Lower leg skin (tissue), 4 donors: Measurements from ENCODE around the gene PRR30. TPM values are rescaled to one million over a fixed set of nuclear protein-coding genes. Genes with fewer than 3 reads are reported as not detected.
A peak's percentile ranks its signal among the peaks of the same experiment; 100 is the strongest.
"Not testable (repeated sequence)": the region's sequence is repeated elsewhere in the genome, so short reads cannot be mapped to it uniquely, and the experiment has no call there.

Experiments
- DNase-seq, 2 donors: peaks; one replicate each; pipeline ENCODE4 v3.0.0-alpha.2; 2019; ENCODE audit warnings: low spot score in 2 of 2
- H3K4me3 ChIP-seq: fragments of 200-600 bp; sonication (generic); 2 replicates; pipeline ENCODE4 v1.5.1; 2017; ENCODE audit warnings: mild to moderate bottlenecking, low read depth; ENCODE audit not compliant: poor library complexity, severe bottlenecking
- CTCF ChIP-seq, 3 donors: fragments of 450-650 bp; IDR thresholded peaks; one replicate each; pipeline ENCODE4 v1.5.1; 2016; ENCODE audit warnings: antibody characterized with exemption in 3 of 3, mild to moderate bottlenecking in 3 of 3, moderate library complexity in 2 of 3
- POLR2A ChIP-seq, 2 donors: fragments of 450-650 bp; IDR thresholded peaks; one replicate each; pipeline ENCODE4 v1.6.1; 2016 to 2017; ENCODE audit warnings: antibody characterized with exemption in 2 of 2, mild to moderate bottlenecking in 1 of 2, moderate library complexity in 1 of 2
- WGBS, 2 donors: methylation state at CpG; one replicate each; pipeline ENCODE4 v1.1.5; 2018; 5-methylcytosine and 5-hydroxymethylcytosine counted together
- intact Hi-C: fragments of 100-400 bp; cut with DNase I; formaldehyde crosslinking; loops from one replicate; pipeline ENCODE4 v1.15.0; 2023; ENCODE audit warnings: low total_unique reads
- total RNA-seq, 4 donors: library from RNA; depleted of rRNA; stranded (reverse); fragments of >200 nt; gene quantifications; one replicate each; pipeline ENCODE4 v1.1.0, GENCODE V29; 2016

The PRR30 gene
- total RNA-seq, 4 donors from 2014 or later = not detected

GRCh38 chr2:27179344-27180000, 40.3 kb upstream of the PRR30 start:
- no peak for DNase-seq
- 67% methylated on average over 3 of the region's 3 CpGs for WGBS, 2 donors
- intact Hi-C loops = no loop called here
- no peak overlapping the region for H3K4me3 ChIP-seq
- no peak for TF ChIP-seq CTCF (IDR thresholded peaks at IDR 0.05)
- no peak for TF ChIP-seq POLR2A (IDR thresholded peaks at IDR 0.05)

GRCh38 chr2:27178469-27178868, 39.3 kb upstream of the PRR30 start:
- intact Hi-C loops = no loop called here
- H3K4me3 ChIP-seq = no peak overlapping the region
- TF ChIP-seq POLR2A (IDR thresholded peaks at IDR 0.05) (no peak), CTCF (IDR thresholded peaks at IDR 0.05) (no peak)
- DNase-seq = no peak
- 88% methylated on average over 3 of the region's 3 CpGs for WGBS, 2 donors

- intact Hi-C loops = no loop called here
- TF ChIP-seq CTCF (IDR thresholded peaks at IDR 0.05) = no peak
- TF ChIP-seq POLR2A (IDR thresholded peaks at IDR 0.05) = no peak
- no peak for DNase-seq
- WGBS, 2 donors = 73 to 77% methylated on average over 15 of the region's 15 CpGs
- no peak overlapping the region for H3K4me3 ChIP-seq
These were observed 38.5 kb upstream of the PRR30 start for GRCh38 chr2:27177441-27178351.

- 91 to 95% methylated on average over 4 of the region's 4 CpGs for WGBS, 2 donors
- H3K4me3 ChIP-seq, intact Hi-C loops, DNase-seq: not testable (repeated sequence)
These were observed 36.6 kb upstream of the PRR30 start for GRCh38 chr2:27175781-27176180.

GRCh38 chr2:27175330-27175729, 36.1 kb upstream of the PRR30 start:
- TF ChIP-seq POLR2A (IDR thresholded peaks at IDR 0.05) (no peak), CTCF (IDR thresholded peaks at IDR 0.05) (no peak)
- intact Hi-C loops = no loop called here
- DNase-seq = peak in 1 of 2 donors; percentile 35
- H3K4me3 ChIP-seq = no peak overlapping the region
- WGBS, 2 donors = 75% methylated on average over 8 of the region's 8 CpGs

GRCh38 chr2:27174638-27175037, 35.4 kb upstream of the PRR30 start:
- intact Hi-C loops = no loop called here
- TF ChIP-seq CTCF (IDR thresholded peaks at IDR 0.05) (no peak), POLR2A (IDR thresholded peaks at IDR 0.05) (no peak)
- H3K4me3 ChIP-seq = no peak overlapping the region
- DNase-seq = no peak
- WGBS, 2 donors = 64 to 78% methylated on average over 6 of the region's 6 CpGs
